Smooth muscle cell (in vitro differentiated cells): ENCODE results near the gene NUP37. TPM values are rescaled to one million over a fixed set of nuclear protein-coding genes. Genes with fewer than 3 reads are reported as not detected.

Experiments
- DNase-seq: peaks from one replicate; lab custom pipeline; 2025; ENCODE audit not compliant: unreplicated experiment; lab: John Stamatoyannopoulos, UW
- H2AFZ ChIP-seq: fragments of 200-600 bp; sonication (generic); 2 replicates; pipeline ENCODE4 v1.6.0; 2016; ENCODE audit warnings: antibody characterized with exemption, low read depth, mild to moderate bottlenecking
- H3F3A ChIP-seq: fragments of 200-600 bp; sonication (generic); 2 replicates; pipeline ENCODE4 v1.6.0; 2017; ENCODE audit warnings: antibody characterized with exemption, low read depth
- H3K27ac ChIP-seq: fragments of 200-600 bp; sonication (generic); 2 replicates; pipeline ENCODE4 v1.5.1; 2016; ENCODE audit warnings: low read depth, mild to moderate bottlenecking
- H3K27me3 ChIP-seq: fragments of 200-600 bp; sonication (generic); 2 replicates; pipeline ENCODE4 v1.6.1; 2016; ENCODE audit warnings: low read depth, mild to moderate bottlenecking
- H3K36me3 ChIP-seq: fragments of 200-600 bp; sonication (generic); 2 replicates; pipeline ENCODE4 v1.5.1; 2016; ENCODE audit warnings: low read depth
- H3K4me1 ChIP-seq: fragments of 200-600 bp; sonication (generic); 2 replicates; pipeline ENCODE4 v1.5.1; 2016; ENCODE audit warnings: low read depth
- H3K4me2 ChIP-seq: fragments of 200-600 bp; sonication (generic); 2 replicates; pipeline ENCODE4 v1.6.0; 2016; ENCODE audit warnings: mild to moderate bottlenecking
- H3K4me3 ChIP-seq: fragments of 200-600 bp; sonication (generic); 2 replicates; pipeline ENCODE4 v1.5.1; 2016; ENCODE audit warnings: mild to moderate bottlenecking
- H3K79me2 ChIP-seq: fragments of 200-600 bp; sonication (generic); 2 replicates; pipeline ENCODE4 v1.6.0; 2016; ENCODE audit warnings: low read depth, mild to moderate bottlenecking
- H3K9ac ChIP-seq: fragments of 200-600 bp; sonication (generic); 2 replicates; pipeline ENCODE4 v1.6.0; 2016; ENCODE audit warnings: low read depth
- H3K9me3 ChIP-seq: fragments of 200-600 bp; sonication (generic); replicated peaks from 2 replicates; pipeline ENCODE4 v1.5.1; 2016; ENCODE audit warnings: low read depth
- H4K20me1 ChIP-seq: fragments of 200-600 bp; sonication (generic); 2 replicates; pipeline ENCODE4 v1.6.0; 2016; ENCODE audit warnings: low read depth
- CTCF ChIP-seq: fragments of 200-600 bp; sonication (generic); IDR thresholded peaks from 2 replicates; pipeline ENCODE4 v1.5.1; 2017; ENCODE audit warnings: borderline replicate concordance, mild to moderate bottlenecking, antibody characterized with exemption; ENCODE audit not compliant: insufficient read depth, poor library complexity, severe bottlenecking
- WGBS: methylation state at CpG from one replicate; pipeline ENCODE4 v1.1.7; 2016; ENCODE audit warnings: low lambda C conversion rate; 5-methylcytosine and 5-hydroxymethylcytosine counted together
- polyA plus RNA-seq: library from polyadenylated mRNA; unstranded; fragments of >200 nt; fragmentation: Nextera tagmentation; extraction: Ambion mirVana; gene quantifications from 2 replicates; pipeline ENCODE4 v1.2.1, GENCODE V29; 2016
- total RNA-seq: library from RNA; depleted of rRNA; stranded (reverse); fragments of >200 nt; gene quantifications from 2 replicates; pipeline ENCODE4 v1.2.3, GENCODE V29; 2014

The NUP37 gene
- total and polyA plus RNA-seq, 2 experiments from 2014 or later, result 35.7 to 57.6 TPM

DNA sequence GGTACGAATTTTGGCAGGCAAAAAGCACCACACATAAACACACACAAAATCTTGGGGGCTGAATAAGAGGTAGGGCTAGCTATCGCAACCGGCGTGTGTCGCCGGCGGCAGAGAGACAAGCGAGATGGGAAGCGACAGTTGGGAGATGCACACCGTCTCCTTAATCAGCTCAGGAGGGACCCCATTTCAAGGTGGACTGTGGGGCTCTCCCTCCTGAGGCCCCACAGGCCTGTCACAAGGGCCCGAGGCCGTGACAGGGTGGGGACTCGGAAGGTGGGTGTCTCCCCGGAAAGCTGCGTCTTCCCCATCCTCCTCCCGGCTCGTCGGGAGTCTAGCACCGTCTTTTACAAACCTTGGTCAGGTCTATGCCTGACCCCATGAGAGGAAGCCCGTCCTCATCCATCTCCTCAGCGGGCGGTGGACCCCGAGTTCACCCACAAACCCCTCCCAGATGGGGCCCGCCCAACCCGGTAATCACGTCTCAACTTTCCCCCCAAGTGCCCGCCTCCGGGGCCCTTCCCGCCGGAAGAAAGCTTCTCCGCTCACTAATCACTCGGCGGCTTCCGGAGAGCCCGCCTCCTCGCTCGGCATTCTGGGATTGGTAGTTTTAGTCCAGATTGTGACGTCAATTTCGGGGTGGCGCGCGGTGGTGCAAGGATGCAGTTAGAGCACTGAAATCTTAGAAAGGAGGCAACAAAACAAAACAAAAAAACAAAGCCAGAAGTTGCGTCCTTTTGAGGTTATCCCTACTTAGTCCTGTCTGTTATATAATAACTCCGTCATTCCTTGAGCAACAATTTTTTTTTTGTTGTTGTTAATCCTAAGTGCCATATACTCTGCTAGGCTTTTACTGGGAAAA is 58.1 kb downstream of the NUP37 start, which contains the start of gene WASHC3:
Gene WASHC3 (minus strand): TSS at position 432 of the 859 bp plus-strand sequence. CDS start 29 bp downstream, at position 403.
- Histone ChIP-seq H3K4me3 (peak within 1 kb of the TSS; percentile 84), H3K9me3 (no peaks in the 10 kb centered on the region), H3K27ac (peak within 1 kb of the TSS; percentile 1), H3K9ac (peak within 1 kb of the TSS; percentile 71), H3K36me3 (peaks cover 4% of the 10 kb centered on the region), H3K4me1 (peaks cover 4% of the 10 kb centered on the region), H3K4me2 (peak within 1 kb of the TSS; percentile 96), H2AFZ (peak within 1 kb of the TSS; percentile 89), H3K27me3 (no peaks in the 10 kb centered on the region), H3K79me2 (peaks cover 3% of the 10 kb centered on the region), H4K20me1 (no peaks in the 10 kb centered on the region), H3F3A (no peaks in the 10 kb centered on the region)
- TF ChIP-seq CTCF, result no peak
- DNase-seq, result peak; percentile 67
- WGBS, result 4% methylated on average over 42 of the region's 44 CpGs

DNA sequence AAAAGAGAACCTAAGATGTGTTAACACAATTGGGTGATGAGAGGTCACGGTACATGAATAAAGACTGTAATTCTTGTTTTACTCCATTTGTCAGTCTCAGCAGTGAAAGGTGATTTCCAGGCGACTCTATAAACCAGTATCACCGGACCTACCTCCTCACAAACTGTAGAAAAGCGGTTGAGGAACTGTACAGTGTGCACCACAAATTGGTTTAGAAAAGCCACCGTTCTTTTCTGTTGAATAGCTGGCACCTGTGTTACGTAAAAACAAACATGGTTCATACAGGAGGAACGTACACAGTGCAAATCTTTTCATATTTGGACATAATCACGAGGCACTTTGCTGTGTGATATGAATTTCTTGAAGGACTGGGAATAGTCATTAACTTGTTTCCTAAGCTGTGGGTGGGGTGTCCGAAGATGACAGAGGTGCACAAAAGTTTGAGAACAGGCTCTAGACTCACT is 58.8 kb downstream of the NUP37 start:
- peak overlapping the region; percentile 71 for H3K9ac ChIP-seq
- WGBS, result 60% methylated on average over 9 of the region's 9 CpGs
- peaks cover 8% of the 10 kb centered on the region for H3K36me3 ChIP-seq
- TF ChIP-seq CTCF, result no peak
- H3K4me1 ChIP-seq, result peaks cover 4% of the 10 kb centered on the region
- H3K4me2 ChIP-seq, result peak overlapping the region; percentile 96
- H3K79me2 ChIP-seq, result peaks cover 3% of the 10 kb centered on the region
- no peaks in the 10 kb centered on the region for H3K27me3 ChIP-seq
- peak overlapping the region; percentile 1 for H3K27ac ChIP-seq
- no peaks in the 10 kb centered on the region for H3F3A ChIP-seq
- no peaks in the 10 kb centered on the region for H3K9me3 ChIP-seq
- no peak for DNase-seq
- H4K20me1 ChIP-seq, result no peaks in the 10 kb centered on the region
- H2AFZ ChIP-seq, result peak overlapping the region; percentile 89
- peak overlapping the region; percentile 84 for H3K4me3 ChIP-seq

GRCh38 chr12:102059343-102059742 is 60.6 kb downstream of the NUP37 start:
- Histone ChIP-seq H3K4me3 (no peak overlapping the region), H3K27ac (no peak overlapping the region), H3K4me1 (peaks cover 4% of the 10 kb centered on the region), H3K36me3 (peaks cover 15% of the 10 kb centered on the region), H3K9ac (no peak overlapping the region), H3K27me3 (no peaks in the 10 kb centered on the region), H4K20me1 (no peaks in the 10 kb centered on the region), H2AFZ (no peak overlapping the region), H3K4me2 (no peak overlapping the region), H3K79me2 (peaks cover 3% of the 10 kb centered on the region), H3K9me3 (no peaks in the 10 kb centered on the region), H3F3A (no peaks in the 10 kb centered on the region)
- no peak for TF ChIP-seq CTCF
- DNase-seq, result no peak
